Measurements from ENCODE around the gene LRGUK. TPM values are rescaled to one million over a fixed set of nuclear protein-coding genes. Genes with fewer than 3 reads are reported as not detected.

The LRGUK gene
- polyA plus RNA-seq, 1 experiment, result 0.07 TPM

GRCh38 chr7:134254311-134254710 lies 127.2 kb downstream of the LRGUK start:
- Histone ChIP-seq H3K4me3 (ENCODE audit: low read depth, low read length) (no peak overlapping the region), H3K27me3 (ENCODE audit: control insufficient read depth, insufficient read depth, low read length) (peaks cover 2% of the 10 kb centered on the region), H3K27ac (ENCODE audit: low read depth, low read length) (no peak overlapping the region), H3K9me3 (ENCODE audit: control insufficient read depth, insufficient read depth, low read length) (no peaks in the 10 kb centered on the region)
- CTCF ChIA-PET, result interaction anchor here (3.5 kb wide), 1 partner anchor 113 kb away, joined by 12 read pairs; no protein-coding TSS in a partner anchor
- POLR2A ChIA-PET, result no interaction called here
- no peak; the same call in 1 of the 2 replicates for TF ChIP-seq CTCF (IDR thresholded peaks at IDR 0.05; ENCODE audit: low read depth, low read length)
- DNase-seq (ENCODE audit: low read depth, low spot score), result no peak

GRCh38 chr7:134255814-134256213 lies 128.7 kb downstream of the LRGUK start:
- TF ChIP-seq CTCF (IDR thresholded peaks at IDR 0.05; ENCODE audit: low read depth, low read length), result no peak
- no peak overlapping the region for H3K4me3 ChIP-seq (ENCODE audit: low read depth, low read length)
- CTCF ChIA-PET, result interaction anchor here (0.6 to 3.5 kb wide), 3 partner anchors 115 to 642 kb away, joined by 3 to 12 read pairs (median 4); no protein-coding TSS in a partner anchor
- H3K27me3 ChIP-seq (ENCODE audit: control insufficient read depth, insufficient read depth, low read length), result peaks cover 2% of the 10 kb centered on the region
- no peak for DNase-seq (ENCODE audit: low read depth, low spot score)
- H3K27ac ChIP-seq (ENCODE audit: low read depth, low read length), result no peak overlapping the region
- H3K9me3 ChIP-seq (ENCODE audit: control insufficient read depth, insufficient read depth, low read length), result no peaks in the 10 kb centered on the region
- POLR2A ChIA-PET, result interaction anchor here (0.6 kb wide), 1 partner anchor 8 kb away, joined by 3 read pairs; no protein-coding TSS in a partner anchor

GRCh38 chr7:134262322-134262721 lies 135.2 kb downstream of the LRGUK start:
- Histone ChIP-seq H3K27ac (ENCODE audit: low read depth, low read length) (no peak overlapping the region), H3K9me3 (ENCODE audit: control insufficient read depth, insufficient read depth, low read length) (no peaks in the 10 kb centered on the region), H3K27me3 (ENCODE audit: control insufficient read depth, insufficient read depth, low read length) (no peaks in the 10 kb centered on the region), H3K4me3 (ENCODE audit: low read depth, low read length) (no peak overlapping the region)
- POLR2A ChIA-PET, result no interaction called here
- no peak for DNase-seq (ENCODE audit: low read depth, low spot score)
- TF ChIP-seq CTCF (IDR thresholded peaks at IDR 0.05; ENCODE audit: low read depth, low read length), result no peak
- CTCF ChIA-PET, result no interaction called here

- H3K27me3 ChIP-seq (ENCODE audit: control insufficient read depth, insufficient read depth, low read length), result peaks cover 3% of the 10 kb centered on the region
- no peak overlapping the region for H3K4me3 ChIP-seq (ENCODE audit: low read depth, low read length)
- no peak for TF ChIP-seq CTCF (IDR thresholded peaks at IDR 0.05; ENCODE audit: low read depth, low read length)
- no peaks in the 10 kb centered on the region for H3K9me3 ChIP-seq (ENCODE audit: control insufficient read depth, insufficient read depth, low read length)
- POLR2A ChIA-PET, result no interaction called here
- no peak overlapping the region for H3K27ac ChIP-seq (ENCODE audit: low read depth, low read length)
- no peak for DNase-seq (ENCODE audit: low read depth, low spot score)
- CTCF ChIA-PET, result interaction anchor here (0.6 kb wide), 1 partner anchor 71 kb away, joined by 3 read pairs; no protein-coding TSS in a partner anchor
These were observed 149.8 kb downstream of the LRGUK start for GRCh38 chr7:134276951-134277350.

- no peaks in the 10 kb centered on the region for H3K9me3 ChIP-seq (ENCODE audit: control insufficient read depth, insufficient read depth, low read length)
- CTCF ChIA-PET, result no interaction called here
- DNase-seq (ENCODE audit: low read depth, low spot score), result no peak
- no peak for TF ChIP-seq CTCF (IDR thresholded peaks at IDR 0.05; ENCODE audit: low read depth, low read length)
- no peaks in the 10 kb centered on the region for H3K27me3 ChIP-seq (ENCODE audit: control insufficient read depth, insufficient read depth, low read length)
- H3K4me3 ChIP-seq (ENCODE audit: low read depth, low read length), result no peak overlapping the region
- POLR2A ChIA-PET, result no interaction called here
- no peak overlapping the region for H3K27ac ChIP-seq (ENCODE audit: low read depth, low read length)
These were observed 151.5 kb downstream of the LRGUK start for GRCh38 chr7:134278502-134279153.

Data from AG04450 (cell line).